SK-N-MC (cell line): Measurements from ENCODE around the gene RUVBL1.

Experiments used
- EZH2 ChIP-seq: fragments of 200-600 bp; sonication (generic); IDR thresholded peaks from one replicate; pipeline ENCODE4 v1.6.1; 2017; ENCODE audit warnings: antibody characterized with exemption
- POLR2AphosphoS5 ChIP-seq: IDR thresholded peaks from 2 replicates; pipeline ENCODE4 v1.6.1; 2012; ENCODE audit warnings: mild to moderate bottlenecking, low read depth, low read length, borderline replicate concordance

GRCh38 chr3:128077202-128077624 lies 46.4 kb downstream of the RUVBL1 start:
- no peak for TF ChIP-seq EZH2
- no peak for TF ChIP-seq POLR2AphosphoS5
